GM12872 (cell line): ENCODE results near the gene COP1.

ENCODE experiments used
- CTCF ChIP-seq: IDR thresholded peaks from 3 replicates; pipeline ENCODE4 v1.5.1; 2011; ENCODE audit warnings: low read depth, mild to moderate bottlenecking, low read length, moderate library complexity; ENCODE audit not compliant: insufficient read depth

COP1 gene

DNA sequence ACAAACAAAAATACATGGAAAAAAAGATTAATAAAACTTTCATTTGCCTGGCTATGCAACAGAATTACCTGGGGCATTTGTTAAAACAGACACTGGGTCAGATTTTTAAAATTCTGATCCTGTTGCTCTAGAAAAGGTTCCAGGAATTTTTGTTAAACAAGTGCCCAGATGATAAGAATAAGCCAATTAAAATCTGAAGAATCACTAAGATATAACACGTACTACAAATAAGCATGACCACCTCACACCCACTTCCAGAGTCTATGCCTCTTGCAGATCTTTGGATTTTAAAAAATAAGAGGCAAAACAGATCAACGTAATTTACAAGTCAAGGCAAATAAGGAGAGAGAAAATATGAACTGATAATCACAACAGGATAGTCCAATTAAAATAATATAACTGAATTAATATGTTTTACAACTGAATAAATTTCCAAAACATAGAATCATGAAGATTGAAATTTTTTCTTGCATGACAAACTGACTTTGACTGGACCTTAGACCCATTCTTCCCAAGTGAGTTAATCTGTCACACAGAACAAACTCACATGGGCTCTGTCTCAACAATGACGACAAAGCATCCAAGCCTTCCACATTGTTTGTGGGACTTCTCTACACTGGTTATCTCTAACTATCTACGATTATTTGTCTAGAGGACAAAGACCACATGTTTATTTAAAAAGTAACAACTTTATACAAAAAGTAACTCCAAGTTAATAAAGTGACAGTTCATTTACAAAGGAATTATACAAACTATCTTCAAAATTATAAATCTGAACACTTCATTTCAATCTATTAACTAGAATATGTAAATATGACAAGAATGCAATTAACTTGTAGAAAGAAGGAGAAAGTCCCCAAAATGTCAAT lies 56.9 kb downstream of the COP1 start:
- no peak for TF ChIP-seq CTCF

DNA sequence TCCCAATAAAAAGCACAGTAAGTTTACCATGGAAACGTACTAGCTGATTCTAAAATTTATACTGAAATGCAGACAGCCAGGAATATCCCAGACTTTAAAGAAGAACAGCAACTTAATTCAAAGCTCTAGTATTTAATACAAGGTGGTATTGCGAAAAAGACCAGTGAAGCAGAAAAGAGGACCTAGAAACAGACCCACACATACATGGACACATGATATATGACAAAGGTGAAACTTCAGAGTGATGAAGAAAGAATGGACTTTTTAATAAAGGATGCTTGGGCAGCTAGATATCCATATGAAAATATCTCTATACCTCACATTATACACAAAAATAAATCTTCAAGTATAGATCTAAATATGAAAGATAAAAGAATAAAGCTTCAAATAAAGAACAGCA lies 62.6 kb downstream of the COP1 start:
- no peak for TF ChIP-seq CTCF

- TF ChIP-seq CTCF, result no peak
Observed at GRCh38 chr1:176142973-176143372, 64.1 kb downstream of the COP1 start.

GRCh38 chr1:176141449-176141848 lies 65.6 kb downstream of the COP1 start:
- TF ChIP-seq CTCF, result no peak

DNA sequence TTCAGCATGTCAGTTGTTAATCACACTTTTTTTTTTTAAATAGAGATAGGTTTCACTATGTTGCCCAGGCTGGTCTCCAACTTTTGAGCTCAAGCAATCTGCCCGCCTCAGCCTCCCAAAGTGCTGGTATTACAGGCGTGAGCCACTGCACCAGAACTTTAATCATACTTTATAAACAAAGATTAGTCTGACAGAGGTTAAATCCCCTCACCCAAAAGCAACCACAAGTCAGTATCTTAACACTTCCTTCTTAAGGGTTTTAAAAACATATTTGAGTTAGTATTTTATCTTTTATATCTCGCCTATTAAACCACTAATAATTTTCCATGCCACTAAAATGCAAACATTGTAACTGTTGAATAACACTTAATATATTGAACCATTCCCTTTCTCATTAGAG lies 70.2 kb downstream of the COP1 start:
- no peak for TF ChIP-seq CTCF

GRCh38 chr1:176134666-176135065 lies 72.4 kb downstream of the COP1 start:
- TF ChIP-seq CTCF, result no peak

GRCh38 chr1:176122282-176122681 lies 84.8 kb downstream of the COP1 start:
- TF ChIP-seq CTCF, result no peak
